ENCODE measurements around the gene IDH3B. TPM values are rescaled to one million over a fixed set of nuclear protein-coding genes. Genes with fewer than 3 reads are reported as not detected.

Gene IDH3B
- total and polyA plus RNA-seq, 2 of the 13 experiments (the other 11 are each of a cell fraction or from before 2014, with no cell fraction given): 215 to 254 TPM

DNA sequence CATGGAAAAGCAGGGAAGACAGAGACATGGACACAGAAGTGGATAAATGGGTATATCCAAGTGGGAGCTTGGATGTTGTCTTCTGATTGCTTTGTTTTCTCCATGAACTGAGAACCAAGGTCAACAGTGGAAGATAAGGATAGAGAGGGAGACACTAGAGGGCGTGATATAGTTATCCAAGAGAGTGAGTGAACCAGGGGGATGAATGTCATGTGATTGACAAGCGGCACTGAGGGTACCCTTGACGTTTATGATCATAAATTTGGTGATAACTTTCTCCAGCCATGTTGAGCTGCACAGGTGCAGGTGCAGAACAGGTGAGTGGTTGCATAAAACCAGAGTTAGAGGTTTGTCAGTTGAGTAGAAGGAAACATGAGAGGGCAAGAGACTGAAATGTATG lies 49.3 kb upstream of the IDH3B start:
- H3K79me2 ChIP-seq (ENCODE audit: insufficient read depth, low read length): no peaks in the 10 kb centered on the region
- H4K20me1 ChIP-seq (ENCODE audit: insufficient read depth, low read length): no peaks in the 10 kb centered on the region
- H3K27ac ChIP-seq (ENCODE audit: extremely low read length, insufficient read depth, low read length): no peak overlapping the region
- H3K36me3 ChIP-seq (replicated peaks in 1 of 2; ENCODE audit: control insufficient read depth in 1 of 2, insufficient read depth in 2 of 2, low read length in 2 of 2): no peaks in the 10 kb centered on the region
- 2% methylated on average over 3 of the region's 3 CpGs for WGBS (ENCODE audit: low lambda C conversion rate)
- intact Hi-C loops (cut with micrococcal nuclease; ENCODE audit: unreplicated experiment): loop anchor here (5.0 kb wide), 1 partner anchor 39 kb away; no protein-coding TSS in a partner anchor
- BruUV-seq (replicated peaks): no TSS peak
- in situ Hi-C loops (cut with HindIII; ENCODE audit: extremely low pct_ligation_motif_present, low pct_unique_long_range_greater_than_20kb): no loop called here
- H3K4me2 ChIP-seq (ENCODE audit: low read depth, low read length): no peak overlapping the region
- ATAC-seq: peak; percentile 83
- peaks cover 7% of the 10 kb centered on the region; the same call in 1 of the 2 replicates for H3K9me3 ChIP-seq (ENCODE audit: low read length)
- no peak overlapping the region for H3K9ac ChIP-seq (ENCODE audit: insufficient read depth, low read depth, low read length)
- no peak overlapping the region for H2AFZ ChIP-seq (ENCODE audit: low read length)
- FAIRE-seq: peak; percentile 21
- no peak overlapping the region for H3K4me3 ChIP-seq (replicated peaks in 1 of 3; ENCODE audit: insufficient read depth in 1 of 3, low read depth in 2 of 3, low read length in 3 of 3)
- POLR2A ChIA-PET: no interaction called here
- CTCF ChIA-PET (ENCODE audit: low intra/inter-chr PET ratio, low total read pairs): interaction anchor here (1.3 to 1.5 kb wide), 2 partner anchors 39 to 139 kb away, joined by 7 read pairs; no protein-coding TSS in a partner anchor
- DNase-seq (ENCODE audit: low spot score): peak; percentile 52
- no peaks in the 10 kb centered on the region for H3K4me1 ChIP-seq (ENCODE audit: insufficient read depth, low read length)
- peaks cover 6 to 27% of the 10 kb centered on the region in 2 experiments; a peak in 3 of 5 replicates for H3K27me3 ChIP-seq (ENCODE audit: control insufficient read depth in 1 of 2, insufficient read depth in 2 of 2, low read length in 2 of 2)
- TF ChIP-seq FOXA1 (IDR thresholded peaks at IDR 0.05) (no peak), FOXA1 (CRISPR knock-in tag; IDR thresholded peaks at IDR 0.05) (peak; percentile 27; the same call in 1 of the 2 replicates), ZNF251 (CRISPR knock-in tag; IDR thresholded peaks at IDR 0.05) (no peak), GTF3A (CRISPR knock-in tag; conservative IDR thresholded peaks at IDR 0.05) (no peak), THAP11 (CRISPR knock-in tag; IDR thresholded peaks at IDR 0.05) (0 out of 2 replicates have a peak, but pooled peaks have one; percentile 28), DNMT3B (CRISPR knock-in tag; conservative IDR thresholded peaks at IDR 0.05) (no peak), RAD21 (CRISPR knock-in tag; IDR thresholded peaks at IDR 0.05) (0 out of 2 replicates have a peak, but pooled peaks have one; percentile 25), ZNF326 (CRISPR knock-in tag; IDR thresholded peaks at IDR 0.05; ENCODE audit: borderline replicate concordance) (no peak), RXRB (CRISPR knock-in tag; IDR thresholded peaks at IDR 0.05; ENCODE audit: borderline replicate concordance) (peak; percentile 37; the same call in 1 of the 2 replicates), ZNF33A (CRISPR knock-in tag; IDR thresholded peaks at IDR 0.05; ENCODE audit: borderline replicate concordance) (no peak), ZNF10 (CRISPR knock-in tag; IDR thresholded peaks at IDR 0.05; ENCODE audit: borderline replicate concordance, low read depth) (no peak), ZNF644 (CRISPR knock-in tag; IDR thresholded peaks at IDR 0.05; ENCODE audit: low read depth) (0 out of 2 replicates have a peak, but pooled peaks have one; percentile 35), ZNF7 (CRISPR knock-in tag; IDR thresholded peaks at IDR 0.05) (peak; percentile 75; the same call in 1 of the 2 replicates), CC2D1A (CRISPR knock-in tag; IDR thresholded peaks at IDR 0.05) (no peak), CHD2 (IDR thresholded peaks at IDR 0.05; ENCODE audit: low read depth, low read length) (no peak), ZNF672 (CRISPR knock-in tag; IDR thresholded peaks at IDR 0.05) (no peak), KLF13 (CRISPR knock-in tag; IDR thresholded peaks at IDR 0.05) (no peak), FOXK1 (CRISPR knock-in tag; IDR thresholded peaks at IDR 0.05; ENCODE audit: borderline replicate concordance, low read depth) (peak; percentile 51; the same call in 1 of the 2 replicates)
- TF ChIP-seq, protein P1, sequence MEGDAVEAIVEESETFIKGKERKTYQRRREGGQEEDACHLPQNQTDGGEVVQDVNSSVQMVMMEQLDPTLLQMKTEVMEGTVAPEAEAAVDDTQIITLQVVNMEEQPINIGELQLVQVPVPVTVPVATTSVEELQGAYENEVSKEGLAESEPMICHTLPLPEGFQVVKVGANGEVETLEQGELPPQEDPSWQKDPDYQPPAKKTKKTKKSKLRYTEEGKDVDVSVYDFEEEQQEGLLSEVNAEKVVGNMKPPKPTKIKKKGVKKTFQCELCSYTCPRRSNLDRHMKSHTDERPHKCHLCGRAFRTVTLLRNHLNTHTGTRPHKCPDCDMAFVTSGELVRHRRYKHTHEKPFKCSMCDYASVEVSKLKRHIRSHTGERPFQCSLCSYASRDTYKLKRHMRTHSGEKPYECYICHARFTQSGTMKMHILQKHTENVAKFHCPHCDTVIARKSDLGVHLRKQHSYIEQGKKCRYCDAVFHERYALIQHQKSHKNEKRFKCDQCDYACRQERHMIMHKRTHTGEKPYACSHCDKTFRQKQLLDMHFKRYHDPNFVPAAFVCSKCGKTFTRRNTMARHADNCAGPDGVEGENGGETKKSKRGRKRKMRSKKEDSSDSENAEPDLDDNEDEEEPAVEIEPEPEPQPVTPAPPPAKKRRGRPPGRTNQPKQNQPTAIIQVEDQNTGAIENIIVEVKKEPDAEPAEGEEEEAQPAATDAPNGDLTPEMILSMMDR (CRISPR knock-in tag; IDR thresholded peaks at IDR 0.05): peak; percentile 82
- TF ChIP-seq, protein P2, sequence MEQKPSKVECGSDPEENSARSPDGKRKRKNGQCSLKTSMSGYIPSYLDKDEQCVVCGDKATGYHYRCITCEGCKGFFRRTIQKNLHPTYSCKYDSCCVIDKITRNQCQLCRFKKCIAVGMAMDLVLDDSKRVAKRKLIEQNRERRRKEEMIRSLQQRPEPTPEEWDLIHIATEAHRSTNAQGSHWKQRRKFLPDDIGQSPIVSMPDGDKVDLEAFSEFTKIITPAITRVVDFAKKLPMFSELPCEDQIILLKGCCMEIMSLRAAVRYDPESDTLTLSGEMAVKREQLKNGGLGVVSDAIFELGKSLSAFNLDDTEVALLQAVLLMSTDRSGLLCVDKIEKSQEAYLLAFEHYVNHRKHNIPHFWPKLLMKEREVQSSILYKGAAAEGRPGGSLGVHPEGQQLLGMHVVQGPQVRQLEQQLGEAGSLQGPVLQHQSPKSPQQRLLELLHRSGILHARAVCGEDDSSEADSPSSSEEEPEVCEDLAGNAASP (CRISPR knock-in tag; IDR thresholded peaks at IDR 0.05; ENCODE audit: borderline replicate concordance): peak; percentile 68; the same call in 1 of the 2 replicates
- TF ChIP-seq, protein P3, sequence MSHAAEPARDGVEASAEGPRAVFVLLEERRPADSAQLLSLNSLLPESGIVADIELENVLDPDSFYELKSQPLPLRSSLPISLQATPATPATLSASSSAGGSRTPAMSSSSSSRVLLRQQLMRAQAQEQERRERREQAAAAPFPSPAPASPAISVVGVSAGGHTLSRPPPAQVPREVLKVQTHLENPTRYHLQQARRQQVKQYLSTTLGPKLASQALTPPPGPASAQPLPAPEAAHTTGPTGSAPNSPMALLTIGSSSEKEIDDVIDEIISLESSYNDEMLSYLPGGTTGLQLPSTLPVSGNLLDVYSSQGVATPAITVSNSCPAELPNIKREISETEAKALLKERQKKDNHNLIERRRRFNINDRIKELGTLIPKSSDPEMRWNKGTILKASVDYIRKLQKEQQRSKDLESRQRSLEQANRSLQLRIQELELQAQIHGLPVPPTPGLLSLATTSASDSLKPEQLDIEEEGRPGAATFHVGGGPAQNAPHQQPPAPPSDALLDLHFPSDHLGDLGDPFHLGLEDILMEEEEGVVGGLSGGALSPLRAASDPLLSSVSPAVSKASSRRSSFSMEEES (CRISPR knock-in tag; IDR thresholded peaks at IDR 0.05): peak; percentile 72; the same call in 1 of the 2 replicates
- TF ChIP-seq, protein P4, sequence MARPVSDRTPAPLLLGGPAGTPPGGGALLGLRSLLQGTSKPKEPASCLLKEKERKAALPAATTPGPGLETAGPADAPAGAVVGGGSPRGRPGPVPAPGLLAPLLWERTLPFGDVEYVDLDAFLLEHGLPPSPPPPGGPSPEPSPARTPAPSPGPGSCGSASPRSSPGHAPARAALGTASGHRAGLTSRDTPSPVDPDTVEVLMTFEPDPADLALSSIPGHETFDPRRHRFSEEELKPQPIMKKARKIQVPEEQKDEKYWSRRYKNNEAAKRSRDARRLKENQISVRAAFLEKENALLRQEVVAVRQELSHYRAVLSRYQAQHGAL (CRISPR knock-in tag; IDR thresholded peaks at IDR 0.05; ENCODE audit: not compliant biosample characterization): no peak

All from HepG2 (cell line).